CD4-positive, CD25-positive, alpha-beta regulatory T cell (primary cell): Measurements from ENCODE around the gene PHF12. TPM values are rescaled to one million over a fixed set of nuclear protein-coding genes. Genes with fewer than 3 reads are reported as not detected.
"Not testable (repeated sequence)": the region's sequence is repeated elsewhere in the genome, so short reads cannot be mapped to it uniquely, and the experiment has no call there.

ENCODE experiments used
- ATAC-seq, 2 donors: fragments of 150-1000 bp; cut with Tn5 transposase; one replicate each; pipeline ENCODE4 v1.10.0; 2021; ENCODE audit warnings: low read depth in 2 of 2, moderate number of reproducible peaks in 2 of 2, moderate library complexity in 1 of 2
- DNase-seq, 3 donors: peaks; one replicate each; pipeline versions ENCODE4 v3.0.0 to v3.0.0-alpha.2; 2012 to 2022; ENCODE audit warnings: mixed read lengths in 1 of 3
- H3K27ac ChIP-seq: one replicate; pipeline ENCODE4 v1.7.0; 2013; ENCODE audit warnings: mild to moderate bottlenecking, low read length; ENCODE audit not compliant: insufficient read depth, poor library complexity, severe bottlenecking
- H3K27me3 ChIP-seq: one replicate; pipeline ENCODE4 v1.7.0; 2013; ENCODE audit warnings: low read length; ENCODE audit not compliant: control insufficient read depth, insufficient read depth
- H3K36me3 ChIP-seq: one replicate; pipeline ENCODE4 v1.7.0; 2013; ENCODE audit warnings: mild to moderate bottlenecking, low read length, moderate library complexity; ENCODE audit not compliant: control insufficient read depth, insufficient read depth
- H3K4me1 ChIP-seq: 2 replicates; pipeline ENCODE4 v1.7.0; 2013; ENCODE audit warnings: mild to moderate bottlenecking, low read length; ENCODE audit not compliant: insufficient read depth, control insufficient read depth, poor library complexity, severe bottlenecking
- H3K4me3 ChIP-seq: one replicate; pipeline ENCODE4 v1.7.0; 2013; ENCODE audit warnings: low read depth, mild to moderate bottlenecking, low read length, moderate library complexity
- H3K9me3 ChIP-seq, 2 experiments: 1 replicate in 1 of 2; 2 replicates in 1 of 2; pipeline ENCODE4 v1.7.0; 2013; ENCODE audit warnings: low read length in 2 of 2, mild to moderate bottlenecking in 1 of 2, moderate library complexity in 1 of 2; ENCODE audit not compliant: control insufficient read depth in 2 of 2
- H3K27ac Mint-ChIP-seq, 3 donors: one replicate each; pipeline ENCODE4 v1.8.0; 2020 to 2022; ENCODE audit warnings: mild to moderate bottlenecking in 3 of 3, mixed read lengths in 3 of 3, moderate library complexity in 2 of 3
- H3K27me3 Mint-ChIP-seq: one replicate; pipeline ENCODE4 v1.8.0; 2022; ENCODE audit warnings: mild to moderate bottlenecking, mixed read lengths
- H3K36me3 Mint-ChIP-seq: one replicate; pipeline ENCODE4 v1.8.0; 2020; ENCODE audit warnings: mixed read lengths
- H3K4me1 Mint-ChIP-seq, 4 donors: one replicate each; pipeline ENCODE4 v1.8.0; 2020 to 2022; ENCODE audit warnings: mixed read lengths in 4 of 4, mild to moderate bottlenecking in 1 of 4
- H3K4me3 Mint-ChIP-seq, 4 donors: one replicate each; pipeline ENCODE4 v1.8.0; 2020 to 2022; ENCODE audit warnings: mild to moderate bottlenecking in 4 of 4, mixed read lengths in 4 of 4, moderate library complexity in 3 of 4
- H3K9me3 Mint-ChIP-seq, 7 donors: one replicate each; pipeline ENCODE4 v1.8.0; 2020 to 2022; ENCODE audit warnings: mixed read lengths in 7 of 7, mild to moderate bottlenecking in 3 of 7, moderate library complexity in 2 of 7
- polyA plus RNA-seq, 4 donors: library from polyadenylated mRNA; unstranded; fragments of 300-500 nt; fragmentation: Illumina TruSeq; gene quantifications; one replicate each; pipeline ENCODE4 v1.2.3, GENCODE V29; 2021
- total RNA-seq: library from RNA; stranded (reverse); gene quantifications from one replicate; pipeline ENCODE4 v1.2.3, GENCODE V29; 2022

The PHF12 gene
- total and polyA plus RNA-seq, 5 donors from 2014 or later, result 5.4 to 200 (median 6.2) TPM

DNA sequence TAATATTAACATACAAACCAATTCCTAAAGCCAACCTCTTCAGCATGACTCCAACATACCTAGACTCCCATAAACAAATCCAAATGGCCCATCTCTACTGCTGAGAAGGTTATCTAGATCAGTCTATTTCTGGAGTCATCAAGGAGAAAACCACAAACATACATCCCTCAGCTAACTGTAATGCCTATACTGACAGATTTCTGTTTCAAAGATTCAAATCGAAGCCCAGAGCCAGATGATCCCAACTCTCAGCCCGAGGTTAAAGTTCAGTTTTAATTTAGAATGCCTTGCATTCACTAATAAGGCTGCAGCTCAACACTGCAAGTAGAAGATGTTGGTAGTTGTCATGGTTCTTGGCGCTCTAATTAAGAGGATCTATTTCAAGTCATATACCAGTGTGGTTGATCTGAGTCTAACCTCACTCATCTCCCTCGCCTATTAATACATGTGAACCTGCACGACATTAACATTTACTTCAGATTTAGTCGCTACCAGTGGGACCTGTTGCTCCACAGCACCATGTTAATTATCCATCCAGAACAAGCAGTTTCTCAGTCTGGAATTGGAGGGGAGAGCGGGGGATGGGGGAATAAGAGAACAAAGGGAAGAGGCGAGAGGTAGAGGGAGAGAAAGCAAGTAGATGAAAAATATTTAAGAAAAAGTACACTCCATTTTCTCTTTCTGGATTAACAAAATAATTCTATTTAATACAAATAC, 15.4 kb downstream of the PHF12 start:
- H3K27ac ChIP-seq, result no peak overlapping the region
- peaks cover 18% of the 10 kb centered on the region for H3K36me3 ChIP-seq
- Mint-ChIP-seq H3K4me3 (peak overlapping the region in 3 of 4 donors; percentile 0 to 70 (median 48)), H3K27me3 (no peaks in the 10 kb centered on the region), H3K36me3 (peaks cover 21% of the 10 kb centered on the region), H3K4me1 (peaks cover 47 to 89% (median 71%) of the 10 kb centered on the region in 4 donors), H3K9me3 (peaks cover 0 to 1% (median 0%) of the 10 kb centered on the region in 7 donors), H3K27ac (peak overlapping the region; percentile 32 to 89 (median 69))
- H3K4me1 ChIP-seq, result peaks cover 52% of the 10 kb centered on the region
- DNase-seq (no peak), ATAC-seq (no peak)
- peak overlapping the region; percentile 57 for H3K4me3 ChIP-seq
- H3K27me3 ChIP-seq, result no peaks in the 10 kb centered on the region
- no peaks in the 10 kb centered on the region for H3K9me3 ChIP-seq

DNA sequence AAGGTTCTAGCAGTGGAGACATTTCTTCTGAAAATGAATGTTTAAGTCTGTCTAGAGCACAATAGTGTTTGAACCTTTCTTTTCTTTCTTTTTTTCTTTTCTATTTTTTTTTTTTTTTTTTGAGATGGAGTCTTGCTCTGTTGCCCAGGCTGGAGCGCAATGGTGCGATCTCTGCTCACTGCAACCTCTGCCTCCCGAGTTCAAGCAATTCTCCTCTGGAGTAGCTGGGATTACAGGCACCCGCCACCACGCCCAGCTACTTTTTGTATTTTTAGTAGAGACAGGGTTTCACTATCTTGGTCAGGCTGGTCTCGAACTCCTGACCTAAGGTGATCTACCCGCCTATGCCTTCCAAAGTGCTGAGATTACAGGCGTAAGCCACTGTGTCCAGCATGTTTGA, 16.8 kb downstream of the PHF12 start:
- not testable (repeated sequence) for H3K27ac ChIP-seq, H3K27me3 Mint-ChIP-seq, H3K9me3 ChIP-seq, H3K9me3 Mint-ChIP-seq, DNase-seq, H3K4me3 ChIP-seq, H3K27me3 ChIP-seq, ATAC-seq
- Mint-ChIP-seq H3K27ac (peak overlapping the region; percentile 59 to 89 (median 77)), H3K4me3 (peak overlapping the region in 1 of 4 donors; percentile 44), H3K36me3 (peaks cover 18% of the 10 kb centered on the region), H3K4me1 (peaks cover 48 to 88% (median 67%) of the 10 kb centered on the region in 4 donors)
- H3K4me1 ChIP-seq, result peaks cover 51% of the 10 kb centered on the region
- peaks cover 11% of the 10 kb centered on the region for H3K36me3 ChIP-seq

DNA sequence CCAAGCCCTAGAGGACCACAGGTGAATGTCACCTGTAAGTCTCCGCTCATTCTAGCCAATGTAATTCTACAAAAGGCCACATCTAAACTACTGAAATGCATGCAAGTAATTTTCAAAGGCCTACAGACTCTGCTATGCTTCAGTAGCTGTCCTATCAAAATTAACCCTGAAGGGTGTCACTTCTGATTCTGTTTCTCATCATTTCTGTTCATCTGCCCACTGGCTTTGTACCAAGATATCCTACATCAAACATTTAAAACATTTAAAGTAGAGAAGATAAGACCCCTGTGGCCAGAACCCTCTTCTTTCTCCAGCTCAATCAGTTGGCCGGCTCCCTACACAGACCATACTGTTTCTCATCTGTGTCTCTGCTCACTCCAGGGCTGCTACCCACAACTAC, 21.5 kb downstream of the PHF12 start:
- peaks cover 30 to 83% (median 61%) of the 10 kb centered on the region in 4 donors for H3K4me1 Mint-ChIP-seq
- peaks cover 30% of the 10 kb centered on the region for H3K36me3 Mint-ChIP-seq
- H3K4me3 Mint-ChIP-seq, result peak overlapping the region in 2 of 4 donors; percentile 26 to 33

DNA sequence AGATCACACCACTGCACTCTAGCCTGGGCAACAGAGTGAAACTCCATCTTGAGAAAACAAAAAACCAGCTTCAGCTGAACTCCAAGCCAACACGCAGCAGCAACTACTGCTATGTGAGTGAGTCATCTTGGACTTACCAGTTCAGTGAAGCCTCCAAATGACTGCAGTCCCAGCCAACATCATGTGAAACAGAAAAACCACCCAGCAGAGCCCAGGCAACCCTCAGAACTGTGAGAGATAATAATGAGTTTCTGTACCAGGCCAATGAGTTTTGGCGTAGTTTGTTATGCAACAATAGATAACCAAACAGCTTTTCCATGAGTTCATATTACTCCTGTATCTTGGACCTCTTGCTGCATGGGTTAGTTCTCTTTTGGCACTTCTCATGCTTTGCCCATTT, 23.3 kb downstream of the PHF12 start:
- H3K36me3 Mint-ChIP-seq, result peaks cover 35% of the 10 kb centered on the region
- peaks cover 0 to 3% (median 0%) of the 10 kb centered on the region in 7 donors for H3K9me3 Mint-ChIP-seq
- H3K27me3 ChIP-seq, result no peaks in the 10 kb centered on the region
- peaks cover 23% of the 10 kb centered on the region for H3K36me3 ChIP-seq
- ATAC-seq (no peak), DNase-seq (peak in 1 of 3 donors; percentile 32)
- H3K4me3 ChIP-seq, result no peak overlapping the region
- H3K9me3 ChIP-seq, result no peaks in the 10 kb centered on the region
- peak overlapping the region; percentile 90 to 99 (median 98) for H3K27ac Mint-ChIP-seq
- H3K4me1 ChIP-seq, result peaks cover 49% of the 10 kb centered on the region
- H3K27ac ChIP-seq, result peak overlapping the region; percentile 96
- peaks cover 18 to 83% (median 56%) of the 10 kb centered on the region in 4 donors for H3K4me1 Mint-ChIP-seq
- H3K4me3 Mint-ChIP-seq, result peak overlapping the region in 2 of 4 donors; percentile 1 to 41
- no peaks in the 10 kb centered on the region for H3K27me3 Mint-ChIP-seq

More for the DNA sequence above, 21.5 kb downstream of the PHF12 start:
- Mint-ChIP-seq H3K9me3 (peaks cover 0 to 3% (median 0%) of the 10 kb centered on the region in 7 donors), H3K27me3 (no peaks in the 10 kb centered on the region), H3K27ac (peak overlapping the region; percentile 68 to 99 (median 80))
- peaks cover 42% of the 10 kb centered on the region for H3K4me1 ChIP-seq
- H3K27me3 ChIP-seq, result no peaks in the 10 kb centered on the region
- H3K27ac ChIP-seq, result peak overlapping the region; percentile 30
- H3K36me3 ChIP-seq, result peaks cover 10% of the 10 kb centered on the region
- no peak for DNase-seq
- no peak for ATAC-seq
- no peak overlapping the region for H3K4me3 ChIP-seq
- H3K9me3 ChIP-seq, result no peaks in the 10 kb centered on the region

DNA sequence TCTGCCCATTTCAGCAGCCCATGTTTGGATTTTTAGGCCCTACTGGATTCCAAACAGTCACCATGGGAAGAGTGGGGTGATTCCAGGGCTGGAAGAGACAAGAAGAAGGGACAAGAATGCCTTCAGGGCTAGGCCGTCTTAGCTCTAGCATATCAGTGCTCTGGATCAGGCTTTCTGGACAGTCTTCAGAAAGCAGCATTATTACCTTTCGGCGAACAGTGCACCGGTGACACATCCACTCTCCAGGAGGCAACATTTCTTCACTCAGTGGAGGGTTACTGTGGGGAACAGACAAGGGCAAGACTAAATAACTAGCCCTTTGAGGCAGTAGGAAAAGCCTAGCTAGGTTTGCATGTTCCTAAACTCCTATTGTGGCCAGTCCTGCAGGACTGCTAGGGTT, 24.5 kb downstream of the PHF12 start:
- Mint-ChIP-seq H3K9me3 (peaks cover 0 to 3% (median 0%) of the 10 kb centered on the region in 7 donors), H3K4me3 (peak overlapping the region in 3 of 4 donors; percentile 15 to 62 (median 19)), H3K4me1 (peaks cover 16 to 75% (median 55%) of the 10 kb centered on the region in 4 donors), H3K36me3 (peaks cover 42% of the 10 kb centered on the region), H3K27ac (peak overlapping the region; percentile 98 to 99 (median 98)), H3K27me3 (no peaks in the 10 kb centered on the region)
- H3K4me1 ChIP-seq, result peaks cover 49% of the 10 kb centered on the region
- H3K36me3 ChIP-seq, result peaks cover 35% of the 10 kb centered on the region
- ATAC-seq (no peak), DNase-seq (no peak)
- H3K27me3 ChIP-seq, result no peaks in the 10 kb centered on the region
- H3K9me3 ChIP-seq, result no peaks in the 10 kb centered on the region
- H3K4me3 ChIP-seq, result peak overlapping the region; percentile 65
- H3K27ac ChIP-seq, result peak overlapping the region; percentile 96

DNA sequence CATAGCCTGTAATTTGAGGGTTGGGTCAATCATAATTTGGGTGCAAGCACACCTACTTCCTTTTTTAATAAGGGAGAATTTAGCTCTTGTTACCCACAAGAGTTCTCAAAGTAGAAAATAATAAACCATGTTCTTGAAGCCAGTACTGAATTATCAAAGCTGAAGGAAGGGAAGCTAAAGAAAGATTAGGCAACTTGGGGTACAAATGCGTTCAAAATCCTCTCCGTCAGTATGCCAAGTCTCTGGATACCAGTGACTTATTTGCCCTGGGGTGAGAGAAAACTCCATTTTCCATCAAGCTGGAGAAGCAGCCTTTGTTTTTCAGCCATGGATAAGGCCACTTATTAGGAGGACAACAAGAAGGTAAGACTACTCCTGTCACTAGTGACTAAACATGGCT, 25.0 kb downstream of the PHF12 start:
- Mint-ChIP-seq H3K36me3 (peaks cover 46% of the 10 kb centered on the region), H3K9me3 (peaks cover 0 to 3% (median 0%) of the 10 kb centered on the region in 7 donors), H3K4me1 (peaks cover 16 to 73% (median 54%) of the 10 kb centered on the region in 4 donors), H3K4me3 (peak overlapping the region; percentile 4 to 62 (median 58)), H3K27me3 (no peaks in the 10 kb centered on the region), H3K27ac (peak overlapping the region; percentile 98 to 99 (median 98))
- ATAC-seq (no peak), DNase-seq (no peak)
- Histone ChIP-seq H3K4me1 (peaks cover 49% of the 10 kb centered on the region), H3K27me3 (no peaks in the 10 kb centered on the region), H3K9me3 (no peaks in the 10 kb centered on the region), H3K36me3 (peaks cover 40% of the 10 kb centered on the region), H3K27ac (peak overlapping the region; percentile 96), H3K4me3 (peak overlapping the region; percentile 65)

DNA sequence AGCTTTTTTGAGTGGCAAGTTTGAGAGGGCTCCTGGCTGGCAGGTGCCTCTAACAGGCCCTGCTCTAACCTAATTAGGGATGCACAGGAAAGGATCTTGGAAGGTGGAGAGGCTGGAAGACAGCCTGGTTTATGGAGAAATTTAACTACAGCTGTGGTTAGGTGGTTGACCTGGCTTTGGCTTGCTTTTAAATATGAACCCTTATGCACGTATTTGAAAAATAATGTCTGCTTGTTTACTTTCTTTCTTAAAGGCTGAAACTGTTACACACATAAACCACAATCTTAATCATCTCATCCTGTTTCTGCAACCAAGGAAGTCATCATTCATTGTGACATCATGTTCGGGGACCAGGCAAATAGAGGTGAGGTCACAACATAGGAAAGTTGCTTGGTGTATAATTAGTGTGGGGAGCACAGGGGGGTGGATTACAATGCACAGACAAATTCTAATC, 25.4 kb downstream of the PHF12 start:
- Histone ChIP-seq H3K27me3 (no peaks in the 10 kb centered on the region), H3K36me3 (peaks cover 44% of the 10 kb centered on the region), H3K27ac (peak overlapping the region; percentile 96), H3K4me3 (peak overlapping the region; percentile 65), H3K9me3 (no peaks in the 10 kb centered on the region), H3K4me1 (peaks cover 47% of the 10 kb centered on the region)
- peak; percentile 60 to 89 (median 89) for DNase-seq
- Mint-ChIP-seq H3K27ac (peak overlapping the region; percentile 98 to 99 (median 98)), H3K27me3 (no peaks in the 10 kb centered on the region), H3K9me3 (peaks cover 0 to 3% (median 0%) of the 10 kb centered on the region in 7 donors), H3K4me1 (peaks cover 16 to 73% (median 54%) of the 10 kb centered on the region in 4 donors), H3K36me3 (peaks cover 48% of the 10 kb centered on the region), H3K4me3 (peak overlapping the region; percentile 4 to 62 (median 58))
- peak; percentile 90 to 93 for ATAC-seq
